ENCODE results near the gene ERCC2. TPM values are rescaled to one million over a fixed set of nuclear protein-coding genes. Genes with fewer than 3 reads are reported as not detected.

ERCC2 gene
- total RNA-seq, 1 experiment from 2014 or later = 27.8 TPM

- no peak overlapping the region for H3K4me3 Mint-ChIP-seq (ENCODE audit: unreplicated experiment)
- DNase-seq (ENCODE audit: unreplicated experiment) = no peak
- no TSS peak for BruUV-seq (replicated peaks)
- no peaks in the 10 kb centered on the region for H3K27me3 Mint-ChIP-seq (ENCODE audit: insufficient read depth, unreplicated experiment)
- no peak overlapping the region for H3K27ac Mint-ChIP-seq (ENCODE audit: low read depth, unreplicated experiment)
- TF ChIP-seq CTCF (IDR thresholded peaks at IDR 0.05; ENCODE audit: unreplicated experiment) = no peak
- H3K9me3 Mint-ChIP-seq (ENCODE audit: unreplicated experiment) = no peaks in the 10 kb centered on the region
- intact Hi-C loops (cut with micrococcal nuclease) = no loop called here
- peaks cover 26% of the 10 kb centered on the region for H3K36me3 Mint-ChIP-seq (ENCODE audit: insufficient read depth, unreplicated experiment)
- no peaks in the 10 kb centered on the region for H3K4me1 Mint-ChIP-seq (ENCODE audit: insufficient read depth, unreplicated experiment)
- CTCF ChIA-PET = no interaction called here
- POLR2A ChIA-PET = interaction anchor here (0.7 kb wide), 1 partner anchor 722 kb away, joined by 3 read pairs; no protein-coding TSS in a partner anchor
Measured at GRCh38 chr19:45362291-45362690, 8.1 kb downstream of the ERCC2 start.

GRCh38 chr19:45361608-45362007 is 8.8 kb downstream of the ERCC2 start:
- Mint-ChIP-seq H3K27me3 (ENCODE audit: insufficient read depth, unreplicated experiment) (no peaks in the 10 kb centered on the region), H3K4me1 (ENCODE audit: insufficient read depth, unreplicated experiment) (no peaks in the 10 kb centered on the region), H3K27ac (ENCODE audit: low read depth, unreplicated experiment) (no peak overlapping the region), H3K4me3 (ENCODE audit: unreplicated experiment) (no peak overlapping the region), H3K36me3 (ENCODE audit: insufficient read depth, unreplicated experiment) (peaks cover 26% of the 10 kb centered on the region), H3K9me3 (ENCODE audit: unreplicated experiment) (no peaks in the 10 kb centered on the region)
- BruUV-seq (replicated peaks) = no TSS peak
- TF ChIP-seq CTCF (IDR thresholded peaks at IDR 0.05; ENCODE audit: unreplicated experiment) = no peak
- ChIA-PET POLR2A (no interaction called here), CTCF (no interaction called here)
- DNase-seq (ENCODE audit: unreplicated experiment) = no peak
- intact Hi-C loops (cut with micrococcal nuclease) = no loop called here

GRCh38 chr19:45358213-45358792 is 12.1 kb downstream of the ERCC2 start:
- BruUV-seq (replicated peaks) = no TSS peak
- Mint-ChIP-seq H3K4me3 (ENCODE audit: unreplicated experiment) (no peak overlapping the region), H3K27ac (ENCODE audit: low read depth, unreplicated experiment) (no peak overlapping the region), H3K4me1 (ENCODE audit: insufficient read depth, unreplicated experiment) (no peaks in the 10 kb centered on the region), H3K27me3 (ENCODE audit: insufficient read depth, unreplicated experiment) (no peaks in the 10 kb centered on the region), H3K9me3 (ENCODE audit: unreplicated experiment) (no peaks in the 10 kb centered on the region), H3K36me3 (ENCODE audit: insufficient read depth, unreplicated experiment) (peaks cover 19% of the 10 kb centered on the region)
- intact Hi-C loops (cut with micrococcal nuclease) = no loop called here
- no peak for TF ChIP-seq CTCF (IDR thresholded peaks at IDR 0.05; ENCODE audit: unreplicated experiment)
- no peak for DNase-seq (ENCODE audit: unreplicated experiment)
- CTCF ChIA-PET = interaction anchor here (0.6 to 0.9 kb wide), 2 partner anchors 20 to 120 kb away, joined by 3 to 4 read pairs; no protein-coding TSS in a partner anchor
- POLR2A ChIA-PET = interaction anchor here (0.9 kb wide), 1 partner anchor 10 kb away, joined by 3 read pairs; no protein-coding TSS in a partner anchor

GRCh38 chr19:45357445-45357783 is 13.0 kb downstream of the ERCC2 start:
- Mint-ChIP-seq H3K27ac (ENCODE audit: low read depth, unreplicated experiment) (peak overlapping the region; percentile 59), H3K27me3 (ENCODE audit: insufficient read depth, unreplicated experiment) (no peaks in the 10 kb centered on the region), H3K4me3 (ENCODE audit: unreplicated experiment) (no peak overlapping the region), H3K4me1 (ENCODE audit: insufficient read depth, unreplicated experiment) (no peaks in the 10 kb centered on the region), H3K36me3 (ENCODE audit: insufficient read depth, unreplicated experiment) (peaks cover 20% of the 10 kb centered on the region), H3K9me3 (ENCODE audit: unreplicated experiment) (no peaks in the 10 kb centered on the region)
- POLR2A ChIA-PET = interaction anchor here (0.6 to 0.9 kb wide), 2 partner anchors 10 to 11 kb away, joined by 3 read pairs; no protein-coding TSS in a partner anchor
- CTCF ChIA-PET = interaction anchor here (0.9 kb wide), 1 partner anchor 121 kb away, joined by 3 read pairs; no protein-coding TSS in a partner anchor
- DNase-seq (ENCODE audit: unreplicated experiment) = no peak
- no TSS peak for BruUV-seq (replicated peaks)
- TF ChIP-seq CTCF (IDR thresholded peaks at IDR 0.05; ENCODE audit: unreplicated experiment) = no peak
- intact Hi-C loops (cut with micrococcal nuclease) = no loop called here

Measured in MCF 10A (cell line).